22Rv1 (cell line): Measurements from ENCODE around the gene KCNMB3.

Experiments used
- H3K27ac ChIP-seq: fragments of 450-650 bp; 2 replicates; pipeline ENCODE4 v1.5.1; 2017
- ZFX ChIP-seq: fragments of 450-650 bp; IDR thresholded peaks from 2 replicates; pipeline ENCODE4 v1.6.1; 2017; ENCODE audit warnings: antibody characterized with exemption, borderline replicate concordance
- TF ChIP-seq, protein P1 (sequence below): fragments of 450-650 bp; IDR thresholded peaks from 2 replicates; pipeline ENCODE4 v1.5.1; 2017; ENCODE audit warnings: mild to moderate bottlenecking

The KCNMB3 gene, protein sequence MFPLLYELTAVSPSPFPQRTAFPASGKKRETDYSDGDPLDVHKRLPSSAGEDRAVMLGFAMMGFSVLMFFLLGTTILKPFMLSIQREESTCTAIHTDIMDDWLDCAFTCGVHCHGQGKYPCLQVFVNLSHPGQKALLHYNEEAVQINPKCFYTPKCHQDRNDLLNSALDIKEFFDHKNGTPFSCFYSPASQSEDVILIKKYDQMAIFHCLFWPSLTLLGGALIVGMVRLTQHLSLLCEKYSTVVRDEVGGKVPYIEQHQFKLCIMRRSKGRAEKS

DNA sequence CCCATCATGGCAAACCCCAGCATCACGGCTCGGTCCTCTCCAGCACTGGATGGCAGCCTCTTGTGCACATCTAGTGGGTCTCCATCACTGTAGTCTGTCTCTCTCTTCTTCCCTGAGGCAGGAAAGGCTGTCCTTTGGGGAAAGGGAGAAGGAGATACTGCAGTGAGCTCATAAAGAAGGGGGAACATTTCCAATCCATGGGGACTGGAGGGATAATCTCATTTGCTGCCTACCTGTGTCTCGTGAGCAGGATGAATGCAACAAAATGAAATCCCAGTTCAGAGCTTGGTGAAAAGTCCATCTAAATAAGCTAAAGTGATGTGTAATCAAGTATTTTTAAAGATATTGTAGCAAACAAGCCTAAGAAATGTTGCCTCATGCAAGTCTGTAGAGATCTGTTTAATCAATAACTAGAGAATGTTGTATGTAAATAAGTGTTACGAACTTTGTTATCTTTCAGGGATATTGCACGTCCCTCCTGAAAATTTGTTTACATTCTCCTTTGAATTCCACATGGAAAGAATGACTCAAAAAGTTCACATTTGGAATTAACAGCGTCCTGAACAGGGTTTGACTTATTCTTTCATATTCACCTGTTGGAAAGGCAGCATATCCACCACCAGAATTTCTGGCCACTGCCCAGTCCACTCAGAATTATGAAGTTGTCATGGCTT lies at the start of gene KCNMB3:
KCNMB3 (minus strand) TSS at position 312 of the 674 bp plus-strand sequence; CDS start at position 188, 124 bp downstream.
- no peak for TF ChIP-seq ZFX
- TF ChIP-seq, protein P1, sequence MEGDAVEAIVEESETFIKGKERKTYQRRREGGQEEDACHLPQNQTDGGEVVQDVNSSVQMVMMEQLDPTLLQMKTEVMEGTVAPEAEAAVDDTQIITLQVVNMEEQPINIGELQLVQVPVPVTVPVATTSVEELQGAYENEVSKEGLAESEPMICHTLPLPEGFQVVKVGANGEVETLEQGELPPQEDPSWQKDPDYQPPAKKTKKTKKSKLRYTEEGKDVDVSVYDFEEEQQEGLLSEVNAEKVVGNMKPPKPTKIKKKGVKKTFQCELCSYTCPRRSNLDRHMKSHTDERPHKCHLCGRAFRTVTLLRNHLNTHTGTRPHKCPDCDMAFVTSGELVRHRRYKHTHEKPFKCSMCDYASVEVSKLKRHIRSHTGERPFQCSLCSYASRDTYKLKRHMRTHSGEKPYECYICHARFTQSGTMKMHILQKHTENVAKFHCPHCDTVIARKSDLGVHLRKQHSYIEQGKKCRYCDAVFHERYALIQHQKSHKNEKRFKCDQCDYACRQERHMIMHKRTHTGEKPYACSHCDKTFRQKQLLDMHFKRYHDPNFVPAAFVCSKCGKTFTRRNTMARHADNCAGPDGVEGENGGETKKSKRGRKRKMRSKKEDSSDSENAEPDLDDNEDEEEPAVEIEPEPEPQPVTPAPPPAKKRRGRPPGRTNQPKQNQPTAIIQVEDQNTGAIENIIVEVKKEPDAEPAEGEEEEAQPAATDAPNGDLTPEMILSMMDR: no peak

DNA sequence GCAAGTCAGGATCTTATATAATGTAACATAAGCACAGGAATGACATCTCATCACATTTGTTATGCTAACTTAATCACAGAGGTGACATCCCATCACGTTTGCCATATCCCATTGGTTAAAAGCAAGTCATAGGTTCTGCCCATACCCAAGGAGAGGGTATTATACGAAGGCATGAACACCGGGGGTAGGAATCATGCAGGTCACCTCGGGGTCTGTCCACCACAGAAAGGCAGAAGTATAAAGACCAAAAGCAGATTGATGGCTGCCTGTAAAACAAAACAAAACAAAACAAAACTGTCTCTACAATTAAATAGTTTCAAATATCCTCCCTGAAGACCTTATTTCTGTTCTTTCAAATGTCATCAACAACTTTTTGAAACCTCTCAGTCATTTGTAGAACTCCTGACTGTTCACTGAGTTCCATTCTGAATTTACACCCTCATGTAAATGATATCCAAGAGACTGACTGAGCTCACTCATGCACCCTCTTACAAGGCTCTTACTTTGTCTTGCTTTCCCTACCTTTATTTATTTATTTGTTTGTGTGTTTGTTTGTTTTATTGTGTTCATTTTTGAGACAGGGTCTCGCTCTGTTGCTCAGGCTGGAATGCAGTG lies 49.2 kb upstream of the KCNMB3 start:
- TF ChIP-seq, protein P1: no peak
- no peak for TF ChIP-seq ZFX
- no peak overlapping the region for H3K27ac ChIP-seq

More for the DNA sequence above, at the start of gene KCNMB3:
- H3K27ac ChIP-seq: peak within 1 kb of the TSS; percentile 42; the same call in 1 of the 2 replicates

DNA sequence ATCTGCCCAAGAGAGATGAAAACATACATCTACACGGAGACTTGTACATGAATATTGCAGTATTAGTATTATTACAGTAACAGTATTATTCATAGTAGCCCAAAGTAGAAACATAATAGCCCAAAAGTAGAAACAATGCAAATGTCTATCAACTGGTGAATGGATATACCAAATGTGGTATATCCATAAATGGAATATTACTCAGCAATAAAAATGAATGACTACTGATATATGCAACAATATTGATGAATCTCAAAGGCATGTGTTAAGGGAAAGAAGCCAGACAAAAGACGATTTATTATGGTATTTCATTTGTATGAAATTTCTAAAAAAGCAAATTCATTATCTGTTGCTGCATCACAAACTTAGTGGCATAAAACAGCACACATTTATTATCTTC lies 48.4 kb upstream of the KCNMB3 start:
- TF ChIP-seq ZFX: no peak
- TF ChIP-seq, protein P1: no peak
- H3K27ac ChIP-seq: no peak overlapping the region

DNA sequence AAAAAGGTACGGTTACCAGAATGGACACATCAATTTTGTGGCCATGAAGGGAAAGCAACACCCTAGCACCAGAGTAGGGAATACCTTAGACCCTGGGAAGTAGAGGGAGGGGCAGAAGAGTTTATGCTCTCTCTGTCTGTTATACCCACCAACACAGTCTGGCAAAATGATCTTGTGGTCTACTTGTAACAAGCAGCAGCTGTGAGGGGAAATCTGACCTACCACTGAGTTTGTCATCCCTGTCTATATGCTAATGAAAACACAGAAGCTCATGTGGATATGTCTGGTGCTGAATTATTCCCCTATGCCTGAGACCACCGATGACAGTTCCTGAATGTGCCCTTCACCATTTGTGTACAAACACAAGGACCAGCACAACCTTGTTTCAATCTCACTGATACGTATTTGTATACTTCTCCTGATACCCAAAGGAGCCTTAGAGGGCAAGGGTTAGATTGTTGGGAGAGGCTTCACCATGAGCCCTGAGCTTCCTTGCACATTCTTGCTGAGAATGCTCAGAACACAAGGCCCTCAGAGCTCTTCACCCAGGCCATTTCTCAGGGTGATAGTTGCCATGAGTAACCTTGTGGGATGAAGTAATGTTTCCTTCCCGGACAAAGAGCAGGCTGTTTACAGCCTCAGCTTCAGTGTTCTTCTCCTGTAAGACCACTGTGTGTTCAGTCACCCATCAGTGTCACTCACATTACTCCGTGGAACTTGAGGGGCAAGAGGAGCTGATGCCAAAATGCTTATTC lies 47.2 kb upstream of the KCNMB3 start:
- TF ChIP-seq, protein P1: no peak
- TF ChIP-seq ZFX: no peak

DNA sequence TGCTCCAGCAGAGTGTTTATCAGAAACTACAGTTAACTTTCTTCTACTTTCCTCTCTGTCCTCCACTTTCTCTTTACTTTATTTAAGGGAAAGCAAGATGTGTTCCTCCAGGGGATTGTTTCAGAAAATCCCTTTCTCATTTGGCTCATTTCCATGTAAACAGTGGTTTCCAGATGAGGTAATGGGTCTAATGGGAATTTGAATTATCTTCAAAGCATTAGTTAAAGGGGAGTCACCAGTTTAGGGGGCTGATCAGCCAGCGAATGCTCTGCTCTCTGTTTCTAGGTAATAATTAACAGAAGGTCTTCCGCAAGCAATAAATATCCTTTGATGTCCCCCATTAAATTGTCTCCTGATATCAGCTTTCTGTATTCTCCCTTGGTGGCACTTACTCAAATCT lies 41.5 kb upstream of the KCNMB3 start:
- no peak for TF ChIP-seq ZFX
- TF ChIP-seq, protein P1: no peak
- H3K27ac ChIP-seq: no peak overlapping the region

More for the DNA sequence above, 47.2 kb upstream of the KCNMB3 start:
- H3K27ac ChIP-seq: no peak overlapping the region

DNA sequence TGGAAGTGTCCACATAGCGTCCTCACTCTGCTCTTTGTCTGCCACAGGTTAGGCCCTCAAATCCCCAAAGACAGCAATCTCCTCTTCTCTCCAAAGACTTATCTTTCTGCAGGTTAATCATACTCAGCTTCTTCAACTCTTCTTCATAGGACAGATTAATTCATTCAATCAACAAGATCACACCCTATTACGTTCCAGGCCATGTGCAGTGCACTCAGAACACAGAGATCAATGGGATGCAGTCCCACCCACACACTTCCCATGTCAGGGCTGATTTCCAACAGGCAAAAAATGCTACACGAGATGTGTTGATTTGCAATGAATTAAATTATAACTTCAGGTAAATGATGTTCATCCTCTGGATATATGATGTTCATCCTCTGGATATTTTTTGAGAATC lies 38.4 kb upstream of the KCNMB3 start:
- no peak overlapping the region for H3K27ac ChIP-seq
- no peak for TF ChIP-seq ZFX
- TF ChIP-seq, protein P1: no peak
